ENCODE measurements around the gene LST1. TPM values are rescaled to one million over a fixed set of nuclear protein-coding genes. Genes with fewer than 3 reads are reported as not detected.
A peak's percentile ranks its signal among the peaks of the same experiment; 100 is the strongest.
"Not testable (repeated sequence)": the region's sequence is repeated elsewhere in the genome, so short reads cannot be mapped to it uniquely, and the experiment has no call there.

The LST1 gene
- total RNA-seq, 3 donors from 2014 or later (not counting 1 experiment from before 2014, with no cell fraction given), result 25.4 to 120 (median 50.5) TPM

DNA sequence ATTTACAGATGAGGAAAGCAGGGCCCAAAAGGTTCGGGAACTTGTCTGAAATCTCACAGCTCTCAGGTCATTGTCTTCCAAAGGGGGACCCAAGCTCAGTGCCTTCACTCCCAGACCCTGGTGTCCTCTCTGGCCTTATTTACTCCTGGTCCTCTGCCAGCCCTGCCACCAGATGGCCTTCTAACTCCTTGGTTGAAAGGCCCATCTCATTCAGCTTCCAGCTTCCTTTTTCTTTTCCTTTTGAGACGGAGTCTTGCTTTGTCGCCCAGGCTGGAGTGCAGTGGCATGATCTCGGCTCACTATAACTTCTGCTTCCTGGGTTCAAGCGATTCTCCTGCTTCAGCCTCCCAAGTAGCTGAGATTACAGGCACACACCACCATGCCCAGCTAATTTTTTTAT is 34.7 kb upstream of the LST1 start:
- 11% methylated on average over 5 of the region's 5 CpGs for WGBS (ENCODE audit: insufficient coverage)
- Mint-ChIP-seq H3K4me1 (peaks cover 28 to 39% of the 10 kb centered on the region in 2 donors), H3K4me3 (peak overlapping the region; percentile 6), H3K27ac (peak overlapping the region; percentile 38 to 80)
- intact Hi-C loops (cut with micrococcal nuclease), result loop anchor here (1.0 kb wide), 1 partner anchor 47 kb away; no protein-coding TSS in a partner anchor
- not testable (repeated sequence) for H3K36me3 Mint-ChIP-seq; H3K27me3 Mint-ChIP-seq (ENCODE audit: low read depth in 2 of 2); H3K4me3 ChIP-seq (ENCODE audit: low read length); H3K27me3 ChIP-seq (ENCODE audit: control insufficient read depth, insufficient read depth, low read length); H3K27ac ChIP-seq (ENCODE audit: low read length); H3K9me3 Mint-ChIP-seq; H3K36me3 ChIP-seq (ENCODE audit: control insufficient read depth, insufficient read depth, low read length); H3K9me3 ChIP-seq (ENCODE audit: control insufficient read depth, insufficient read depth, low read length)
- peak; percentile 66 for TF ChIP-seq CTCF (IDR thresholded peaks at IDR 0.05)
- ATAC-seq (peak; percentile 40 to 63 (median 41)), DNase-seq (peak; percentile 57 to 86)
- H3K4me1 ChIP-seq (ENCODE audit: control insufficient read depth, insufficient read depth, low read length), result peaks cover 38% of the 10 kb centered on the region

DNA sequence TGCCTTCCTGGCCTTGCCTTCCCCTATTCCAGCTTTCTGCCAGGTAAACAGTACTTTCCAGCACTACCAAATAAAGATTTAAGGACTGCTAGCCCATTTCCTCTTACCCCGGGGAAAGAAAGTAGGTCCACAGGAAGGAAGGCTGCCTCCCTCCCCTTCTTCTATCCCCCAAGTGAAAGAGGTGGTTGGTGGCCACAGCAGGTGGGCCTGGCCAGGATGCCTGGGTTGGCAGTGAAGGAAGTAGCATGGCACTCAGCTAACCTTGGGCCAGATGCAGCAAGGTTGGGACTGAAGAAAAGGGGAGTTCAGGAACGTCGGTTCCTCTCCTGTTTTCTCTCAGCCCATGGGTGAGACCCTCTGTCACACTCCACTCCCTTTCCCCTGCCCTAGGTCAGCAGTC is 29.8 kb upstream of the LST1 start:
- no peaks in the 10 kb centered on the region for H3K27me3 Mint-ChIP-seq (ENCODE audit: low read depth in 2 of 2)
- H3K36me3 Mint-ChIP-seq, result no peaks in the 10 kb centered on the region
- 31% methylated on average over 2 of the region's 3 CpGs for WGBS (ENCODE audit: insufficient coverage)
- H3K4me3 Mint-ChIP-seq, result no peak overlapping the region
- H3K36me3 ChIP-seq (ENCODE audit: control insufficient read depth, insufficient read depth, low read length), result no peaks in the 10 kb centered on the region
- DNase-seq (peak in 1 of 2 donors; percentile 34), ATAC-seq (no peak)
- H3K27ac Mint-ChIP-seq, result peak overlapping the region in 1 of 2 donors; percentile 65
- H3K4me1 Mint-ChIP-seq, result peaks cover 40 to 49% of the 10 kb centered on the region in 2 donors
- peaks cover 60% of the 10 kb centered on the region for H3K4me1 ChIP-seq (ENCODE audit: control insufficient read depth, insufficient read depth, low read length)
- no peak overlapping the region for H3K27ac ChIP-seq (ENCODE audit: low read length)
- H3K9me3 ChIP-seq (ENCODE audit: control insufficient read depth, insufficient read depth, low read length), result no peaks in the 10 kb centered on the region
- intact Hi-C loops (cut with micrococcal nuclease), result loop anchor here (5.0 kb wide), 1 partner anchor 106 kb away; the partner anchor contains the start of genes C6orf47 and GPANK1
- no peaks in the 10 kb centered on the region for H3K9me3 Mint-ChIP-seq
- no peaks in the 10 kb centered on the region for H3K27me3 ChIP-seq (ENCODE audit: control insufficient read depth, insufficient read depth, low read length)
- no peak overlapping the region for H3K4me3 ChIP-seq (ENCODE audit: low read length)
- no peak for TF ChIP-seq CTCF (IDR thresholded peaks at IDR 0.05)

- H3K27ac Mint-ChIP-seq, result peak overlapping the region; percentile 98
- no peaks in the 10 kb centered on the region for H3K9me3 Mint-ChIP-seq
- Histone ChIP-seq H3K4me1 (ENCODE audit: control insufficient read depth, insufficient read depth, low read length) (peaks cover 66% of the 10 kb centered on the region), H3K9me3 (ENCODE audit: control insufficient read depth, insufficient read depth, low read length) (no peaks in the 10 kb centered on the region), H3K36me3 (ENCODE audit: control insufficient read depth, insufficient read depth, low read length) (no peaks in the 10 kb centered on the region), H3K27ac (ENCODE audit: low read length) (peak overlapping the region; percentile 90), H3K27me3 (ENCODE audit: control insufficient read depth, insufficient read depth, low read length) (no peaks in the 10 kb centered on the region), H3K4me3 (ENCODE audit: low read length) (no peak overlapping the region)
- intact Hi-C loops (cut with micrococcal nuclease), result loop anchor here (2.0 to 5.0 kb wide), 2 partner anchors 15 to 105 kb away; partner anchors contain the start of genes C6orf47, GPANK1 and LTA
- H3K27me3 Mint-ChIP-seq (ENCODE audit: low read depth in 2 of 2), result no peaks in the 10 kb centered on the region
- H3K36me3 Mint-ChIP-seq, result no peaks in the 10 kb centered on the region
- DNase-seq (no peak), ATAC-seq (no peak)
- peaks cover 47 to 55% of the 10 kb centered on the region in 2 donors for H3K4me1 Mint-ChIP-seq
- TF ChIP-seq CTCF (IDR thresholded peaks at IDR 0.05), result no peak
- 65% methylated on average over 22 of the region's 24 CpGs for WGBS (ENCODE audit: insufficient coverage)
- H3K4me3 Mint-ChIP-seq, result peak overlapping the region; percentile 82
Observed at GRCh38 chr6:31557443-31558317, 28.4 kb upstream of the LST1 start.

All from natural killer cell (primary cell).